Adrenal gland (tissue), 12 donors: ENCODE measurements around the gene ZNF222. TPM values are rescaled to one million over a fixed set of nuclear protein-coding genes. Genes with fewer than 3 reads are reported as not detected.

ENCODE experiments used
- DNase-seq, 7 donors: peaks; one replicate each; pipeline ENCODE4 v3.0.0-alpha.2; 2019 to 2020
- H3K27ac ChIP-seq, 5 donors: fragments of 200-600 bp; sonication (generic) in 4 of 5; 1 replicate in 3 of 5; 2 replicates in 2 of 5; pipeline versions ENCODE4 v1.5.1 to v1.8.0; 2016 to 2020; ENCODE audit warnings: mild to moderate bottlenecking in 1 of 5
- H3K27me3 ChIP-seq: fragments of 200-600 bp; 2 replicates; pipeline ENCODE4 v1.8.0; 2021
- H3K36me3 ChIP-seq, 2 donors: fragments of 200-600 bp; replicated peaks in 1 of 2; 1 replicate in 1 of 2; 2 replicates in 1 of 2; pipeline versions ENCODE4 v1.5.1 to v1.8.0; 2018 to 2022
- H3K4me1 ChIP-seq, 2 donors: fragments of 200-600 bp; replicated peaks in 1 of 2; 1 replicate in 1 of 2; 2 replicates in 1 of 2; pipeline versions ENCODE4 v1.5.1 to v1.8.0; 2018 to 2021
- H3K4me3 ChIP-seq, 4 donors: fragments of 200-600 bp; sonication (generic) in 3 of 4; one replicate each; pipeline ENCODE4 v1.5.1; 2016 to 2018
- H3K9me3 ChIP-seq, 3 donors: fragments of 200-600 bp; sonication (generic) in 1 of 3; replicated peaks in 1 of 3; 1 replicate in 2 of 3; 2 replicates in 1 of 3; pipeline versions ENCODE4 v1.5.1 to v1.8.0; 2016 to 2021
- POLR2A ChIP-seq, 2 donors: fragments of 450-650 bp; IDR thresholded peaks; one replicate each; pipeline ENCODE4 v1.6.1; 2017; ENCODE audit warnings: antibody characterized with exemption in 2 of 2, mild to moderate bottlenecking in 2 of 2, moderate library complexity in 1 of 2
- WGBS, 4 donors: extraction: QIAGEN DNeasy Blood & Tissue Kit in 2 of 4; methylation state at CpG; one replicate each; pipeline versions ENCODE4 v1.1.5 to v1.1.7; 2013 to 2017; 5-methylcytosine and 5-hydroxymethylcytosine counted together
- intact Hi-C, 2 donors: fragments of 100-400 bp; cut with DNase I; formaldehyde crosslinking; loops; one replicate each; pipeline versions ENCODE4 v1.14.1 to v1.15.0; 2022 to 2023
- polyA plus RNA-seq, 3 donors: library from polyadenylated mRNA; stranded (reverse); fragments of 200-250 nt in 2 of 3; fragments of 350-450 nt in 1 of 3; fragmentation: Illumina TruSeq in 1 of 3; extraction: RNeasy Lipid Tissue Mini Kit (QIAGEN cat#74804) in 1 of 3; gene quantifications; one replicate each; pipeline ENCODE4 v1.2.3, GENCODE V29; 2013 to 2014
- total RNA-seq, 9 donors: library from RNA; depleted of rRNA in 4 of 9; stranded (reverse); fragments of >200 nt in 4 of 9; fragments of 120-200 nt in 1 of 9; fragmentation: NEBNext Ultra II Directional in 1 of 9; extraction: Animal tissue kit (Norgen Biotek cat#: 25700) in 1 of 9; gene quantifications; one replicate each; pipeline versions ENCODE4 v1.1.0 to v1.2.4, GENCODE V29; 2013 to 2023
- TF ChIP-seq, protein P1 (sequence below), 6 experiments: fragments of 450-650 bp in 4 of 6; fragments of 200-600 bp in 2 of 6; sonication (generic) in 1 of 6; IDR thresholded peaks; 1 replicate in 5 of 6; 2 replicates in 1 of 6; pipeline versions ENCODE4 v1.5.1 to v1.8.0; 2016 to 2021; ENCODE audit warnings: antibody characterized with exemption in 6 of 6, mild to moderate bottlenecking in 2 of 6, moderate library complexity in 1 of 6
- donor health status: healthy with polysubstance abuse.
- donor health status: Bipolar disorder and iron deficiency.
- donor health status: DM: yes; HTN: yes; CAD: no.
- donor health status: DM: no; HTN: no; CAD: no.
- donor health status: DM: no; HTN: no; CAD: no.
- donor health status: DM: yes; HTN: yes; CAD: no.

ZNF222 gene
- total and polyA plus RNA-seq, 12 donors, result 2.3 to 10.9 (median 4.5) TPM

DNA sequence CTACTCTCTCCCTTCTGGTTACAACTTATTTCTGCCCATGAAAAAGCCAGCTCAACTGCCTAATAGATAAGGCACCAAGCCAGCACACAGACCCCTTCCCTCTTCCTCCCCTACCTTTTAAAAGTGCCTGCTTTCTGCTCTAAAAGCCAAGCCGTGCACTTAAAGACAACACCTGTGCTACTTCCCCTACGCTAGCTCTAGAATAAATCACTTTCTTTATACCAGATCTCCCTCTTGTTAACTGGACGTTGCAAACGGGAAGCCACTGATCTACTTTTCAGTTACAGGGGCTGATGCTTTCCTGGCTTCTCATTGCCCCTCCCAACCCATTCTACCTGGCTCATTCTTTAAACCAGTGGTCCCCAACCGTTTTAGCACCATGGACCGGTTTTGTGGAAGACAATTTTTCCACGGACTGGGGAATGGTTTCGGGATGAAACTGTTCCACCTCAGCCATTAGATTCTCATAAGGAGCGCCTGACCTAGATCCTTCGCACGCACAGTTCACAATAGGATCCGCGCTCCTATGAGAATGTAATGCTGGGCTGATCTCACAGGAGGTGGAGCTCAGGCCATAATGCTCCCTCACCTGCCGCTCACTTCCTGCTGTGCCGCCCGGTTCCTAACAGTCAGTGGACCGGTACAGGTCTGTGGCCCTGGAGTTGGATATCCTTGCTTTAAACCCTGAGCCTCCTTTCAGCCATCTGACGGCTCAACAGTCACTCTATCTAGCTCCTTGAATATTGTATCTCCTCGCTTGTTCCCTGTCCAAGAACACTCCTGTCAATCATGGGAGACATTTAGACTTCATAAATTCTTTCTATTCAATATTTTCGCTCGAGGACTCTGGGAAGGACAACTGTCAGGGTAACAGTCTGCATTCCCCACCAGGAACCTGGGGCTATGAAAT is 25.8 kb downstream of the ZNF222 start:
- H3K36me3 ChIP-seq, result peaks cover 0 to 6% of the 10 kb centered on the region in 2 donors
- intact Hi-C loops, result no loop called here
- no peaks in the 10 kb centered on the region for H3K9me3 ChIP-seq
- H3K27me3 ChIP-seq, result no peaks in the 10 kb centered on the region
- peak in 2 of 7 donors; percentile 8 to 10 for DNase-seq
- peak overlapping the region in 2 of 5 donors; percentile 48 to 83 for H3K27ac ChIP-seq
- WGBS, 4 donors, result 11 to 16% (median 11%) methylated on average over 13 to 21 of the region's 21 CpGs
- H3K4me1 ChIP-seq, result peaks cover 7 to 14% of the 10 kb centered on the region in 2 donors
- peak overlapping the region; percentile 31 to 86 (median 50) for H3K4me3 ChIP-seq
- no peak for TF ChIP-seq POLR2A (IDR thresholded peaks at IDR 0.05)
- TF ChIP-seq, protein P1, sequence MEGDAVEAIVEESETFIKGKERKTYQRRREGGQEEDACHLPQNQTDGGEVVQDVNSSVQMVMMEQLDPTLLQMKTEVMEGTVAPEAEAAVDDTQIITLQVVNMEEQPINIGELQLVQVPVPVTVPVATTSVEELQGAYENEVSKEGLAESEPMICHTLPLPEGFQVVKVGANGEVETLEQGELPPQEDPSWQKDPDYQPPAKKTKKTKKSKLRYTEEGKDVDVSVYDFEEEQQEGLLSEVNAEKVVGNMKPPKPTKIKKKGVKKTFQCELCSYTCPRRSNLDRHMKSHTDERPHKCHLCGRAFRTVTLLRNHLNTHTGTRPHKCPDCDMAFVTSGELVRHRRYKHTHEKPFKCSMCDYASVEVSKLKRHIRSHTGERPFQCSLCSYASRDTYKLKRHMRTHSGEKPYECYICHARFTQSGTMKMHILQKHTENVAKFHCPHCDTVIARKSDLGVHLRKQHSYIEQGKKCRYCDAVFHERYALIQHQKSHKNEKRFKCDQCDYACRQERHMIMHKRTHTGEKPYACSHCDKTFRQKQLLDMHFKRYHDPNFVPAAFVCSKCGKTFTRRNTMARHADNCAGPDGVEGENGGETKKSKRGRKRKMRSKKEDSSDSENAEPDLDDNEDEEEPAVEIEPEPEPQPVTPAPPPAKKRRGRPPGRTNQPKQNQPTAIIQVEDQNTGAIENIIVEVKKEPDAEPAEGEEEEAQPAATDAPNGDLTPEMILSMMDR (IDR thresholded peaks at IDR 0.05), result no peak

DNA sequence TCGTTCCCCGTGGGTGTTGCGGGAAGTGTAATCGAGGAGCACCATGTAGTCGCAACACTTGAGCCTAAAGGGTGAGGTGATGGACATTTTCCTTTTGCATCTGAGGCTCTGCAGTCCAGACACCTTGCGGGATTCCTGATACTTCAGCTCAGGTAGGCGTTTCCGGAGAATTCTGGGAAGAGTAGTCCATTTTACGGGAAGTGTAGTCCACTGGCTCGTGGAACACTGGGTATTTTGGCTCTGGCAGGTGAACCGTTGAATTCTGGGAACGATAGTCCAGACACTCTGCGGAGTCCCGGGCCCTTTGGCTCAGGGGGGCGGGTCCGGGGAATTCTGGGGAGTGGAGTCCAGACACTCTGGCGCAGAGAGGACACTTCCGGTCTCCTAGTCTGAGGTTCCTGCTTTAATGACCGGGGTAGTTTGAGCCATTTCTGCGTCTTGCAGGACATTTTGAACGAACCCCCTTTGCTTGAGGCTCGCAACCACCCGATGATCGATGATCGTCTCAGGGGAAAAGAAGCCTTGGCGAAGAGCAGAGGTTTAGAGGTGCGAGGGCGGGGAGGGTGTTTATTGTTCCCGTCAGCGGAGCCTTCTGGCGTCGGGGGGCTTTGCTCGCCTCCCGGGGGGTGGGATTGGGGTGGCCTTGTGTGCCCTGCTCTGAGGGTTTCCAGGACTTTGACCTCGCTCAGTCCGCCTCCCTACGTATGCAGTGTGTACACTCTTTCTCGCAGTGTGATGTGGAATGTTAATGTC is 26.6 kb downstream of the ZNF222 start, which contains the start of gene ZNF223:
ZNF223 (plus strand) TSS at position 387 of the 753 bp plus-strand sequence. CDS start 3,141 bp downstream, outside the sequence.
- H3K27me3 ChIP-seq, result no peaks in the 10 kb centered on the region
- TF ChIP-seq POLR2A (IDR thresholded peaks at IDR 0.05), result peak in 1 of 2 donors; percentile 49
- TF ChIP-seq, protein P1 (IDR thresholded peaks at IDR 0.05), result no peak
- intact Hi-C loops, result no loop called here

DNA sequence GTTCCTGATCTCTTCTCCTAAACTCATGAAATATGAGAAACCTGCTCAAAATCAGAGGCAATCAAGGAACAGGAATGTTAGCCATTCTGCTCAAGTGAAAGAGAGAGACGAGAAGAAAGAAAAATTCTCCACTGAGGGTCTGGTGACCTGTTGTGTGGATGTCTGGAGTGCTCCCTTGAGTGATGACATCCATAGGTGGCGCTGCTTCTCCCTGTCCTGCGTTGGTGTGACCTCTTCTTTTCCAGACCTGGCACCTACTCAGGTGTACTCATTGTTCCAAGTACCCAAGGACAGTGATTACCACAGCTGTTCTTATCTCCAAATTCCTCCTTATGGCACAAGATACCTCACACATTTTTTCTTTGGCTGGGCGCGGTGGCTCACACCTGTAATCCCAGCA is 30.7 kb downstream of the ZNF222 start:
- H3K27me3 ChIP-seq, result no peaks in the 10 kb centered on the region
- 92 to 100% (median 94%) methylated on average over 5 of the region's 5 CpGs for WGBS, 4 donors
- H3K4me1 ChIP-seq, result peaks cover 7 to 14% of the 10 kb centered on the region in 2 donors
- intact Hi-C loops, result no loop called here
- TF ChIP-seq, protein P1 (IDR thresholded peaks at IDR 0.05), result no peak
- no peak for TF ChIP-seq POLR2A (IDR thresholded peaks at IDR 0.05)
- no peaks in the 10 kb centered on the region for H3K9me3 ChIP-seq
- H3K4me3 ChIP-seq, result no peak overlapping the region
- no peak for DNase-seq
- peaks cover 0 to 21% of the 10 kb centered on the region in 2 donors for H3K36me3 ChIP-seq
- no peak overlapping the region for H3K27ac ChIP-seq

More for the DNA sequence above, 26.6 kb downstream of the ZNF222 start, which contains the start of gene ZNF223:
- 1 to 2% (median 1%) methylated on average over 26 to 38 of the region's 38 CpGs for WGBS, 4 donors
- peak within 1 kb of the TSS in 3 of 5 donors; percentile 41 to 83 (median 48) for H3K27ac ChIP-seq
- H3K36me3 ChIP-seq, result peaks cover 0 to 6% of the 10 kb centered on the region in 2 donors
- H3K9me3 ChIP-seq, result no peaks in the 10 kb centered on the region
- DNase-seq, result peak; percentile 94 to 99 (median 96)
- H3K4me3 ChIP-seq, result peak within 1 kb of the TSS; percentile 46 to 86 (median 59)
- H3K4me1 ChIP-seq, result peaks cover 7 to 14% of the 10 kb centered on the region in 2 donors

DNA sequence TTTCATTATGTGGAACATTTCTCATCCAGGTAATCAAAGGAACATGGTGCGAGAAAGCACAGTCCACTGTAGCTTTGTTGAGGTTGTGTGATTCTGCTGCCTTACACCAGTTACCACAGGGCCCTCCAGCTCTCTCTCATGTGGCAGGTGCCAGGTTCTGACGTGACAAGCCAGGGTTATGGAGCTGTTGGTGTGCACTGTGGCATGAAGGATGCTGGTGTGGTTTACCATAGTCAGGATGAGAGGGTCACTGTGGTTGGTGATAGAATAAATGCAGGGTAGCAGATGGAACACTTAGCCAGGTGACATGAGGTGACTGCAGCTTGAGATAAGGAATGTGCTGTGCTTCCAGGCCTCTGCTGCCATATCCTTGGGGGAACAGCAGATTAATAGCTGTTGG is 34.0 kb downstream of the ZNF222 start:
- peaks cover 0 to 49% of the 10 kb centered on the region in 2 donors for H3K36me3 ChIP-seq
- TF ChIP-seq POLR2A (IDR thresholded peaks at IDR 0.05), result no peak
- TF ChIP-seq, protein P1 (IDR thresholded peaks at IDR 0.05), result no peak
- H3K4me3 ChIP-seq, result no peak overlapping the region
- no peaks in the 10 kb centered on the region for H3K9me3 ChIP-seq
- intact Hi-C loops, result no loop called here
- H3K27me3 ChIP-seq, result no peaks in the 10 kb centered on the region
- H3K4me1 ChIP-seq, result no peaks in the 10 kb centered on the region
- 89 to 96% (median 92%) methylated on average over 2 of the region's 2 CpGs for WGBS, 4 donors
- DNase-seq, result no peak
- H3K27ac ChIP-seq, result no peak overlapping the region
